Mesendoderm (in vitro differentiated cells): ENCODE data around the gene ARHGDIA.

Experiments
- DNase-seq: peaks from one replicate; pipeline ENCODE4 v3.0.0; 2013
- H2AK5ac ChIP-seq: 2 replicates; pipeline ENCODE4 v1.6.1; 2013; ENCODE audit warnings: low read length, inconsistent platforms
- H2BK120ac ChIP-seq: 2 replicates; pipeline ENCODE4 v1.6.1; 2013; ENCODE audit warnings: low read depth, mild to moderate bottlenecking, low read length, moderate library complexity, mixed read lengths
- H2BK15ac ChIP-seq: replicated peaks from 2 replicates; pipeline ENCODE4 v1.6.1; 2013; ENCODE audit warnings: low read depth, mild to moderate bottlenecking, moderate library complexity
- H2BK5ac ChIP-seq: 2 replicates; pipeline ENCODE4 v1.6.1; 2013; ENCODE audit warnings: low read length, inconsistent platforms
- H3K18ac ChIP-seq: 2 replicates; pipeline ENCODE4 v1.6.1; 2013; ENCODE audit warnings: mild to moderate bottlenecking, low read length, mixed read lengths
- H3K23ac ChIP-seq: one replicate; pipeline ENCODE4 v1.6.1; 2013; ENCODE audit warnings: low read length
- H3K27ac ChIP-seq: 2 replicates; pipeline ENCODE4 v1.5.1; 2013; ENCODE audit warnings: low read depth, mild to moderate bottlenecking, inconsistent platforms, low read length, moderate library complexity
- H3K27me3 ChIP-seq: 2 replicates; pipeline ENCODE4 v1.6.1; 2013; ENCODE audit warnings: low read length, control low read depth, mild to moderate bottlenecking, inconsistent platforms; ENCODE audit not compliant: insufficient read depth, poor library complexity
- H3K36me3 ChIP-seq: 2 replicates; pipeline ENCODE4 v1.6.1; 2013; ENCODE audit warnings: low read length, inconsistent platforms; ENCODE audit not compliant: control insufficient read depth, insufficient read depth
- H3K4ac ChIP-seq: one replicate; pipeline ENCODE4 v1.6.1; 2013; ENCODE audit warnings: low read depth, mild to moderate bottlenecking, low read length, moderate library complexity
- H3K4me1 ChIP-seq: 2 replicates; pipeline ENCODE4 v1.6.1; 2013; ENCODE audit warnings: low read depth, low read length, inconsistent platforms; ENCODE audit not compliant: control insufficient read depth
- H3K4me2 ChIP-seq: 2 replicates; pipeline ENCODE4 v1.6.1; 2013; ENCODE audit warnings: low read length
- H3K4me3 ChIP-seq: 2 replicates; pipeline ENCODE4 v1.5.1; 2013; ENCODE audit warnings: mild to moderate bottlenecking, low read length
- H3K56ac ChIP-seq: one replicate; pipeline ENCODE4 v1.6.1; 2013; ENCODE audit warnings: low read length
- H3K79me1 ChIP-seq: 2 replicates; pipeline ENCODE4 v1.6.1; 2013; ENCODE audit warnings: low read length, inconsistent platforms
- H3K79me2 ChIP-seq: 2 replicates; pipeline ENCODE4 v1.6.1; 2013; ENCODE audit warnings: mild to moderate bottlenecking, low read length; ENCODE audit not compliant: control insufficient read depth, insufficient read depth
- H3K9ac ChIP-seq: 2 replicates; pipeline ENCODE4 v1.6.1; 2013; ENCODE audit warnings: low read length, inconsistent platforms
- H4K5ac ChIP-seq: one replicate; pipeline ENCODE4 v1.6.1; 2013; ENCODE audit warnings: low read length
- H4K8ac ChIP-seq: one replicate; pipeline ENCODE4 v1.6.1; 2013; ENCODE audit warnings: low read depth, mild to moderate bottlenecking, control low read depth, low read length, moderate library complexity
- WGBS: extraction: QIAGEN DNeasy Blood & Tissue Kit; methylation state at CpG from one replicate; pipeline ENCODE4 v1.1.7; 2013; ENCODE audit warnings: low lambda C conversion rate, missing lambda C conversion rate; ENCODE audit not compliant: insufficient coverage; ENCODE audit errors: extremely low coverage; 5-methylcytosine and 5-hydroxymethylcytosine counted together

ARHGDIA gene

GRCh38 chr17:81849457-81849856 is 21.7 kb downstream of the ARHGDIA start:
- DNase-seq: no peak
- no peak overlapping the region for H3K23ac ChIP-seq

GRCh38 chr17:81846743-81847689 is 24.1 kb downstream of the ARHGDIA start:
- H4K5ac ChIP-seq: no peak overlapping the region
- no peak overlapping the region for H4K8ac ChIP-seq
- H3K27me3 ChIP-seq: no peaks in the 10 kb centered on the region
- no peaks in the 10 kb centered on the region for H3K79me2 ChIP-seq
- peaks cover 2% of the 10 kb centered on the region for H3K79me1 ChIP-seq
- no peak overlapping the region for H2BK5ac ChIP-seq
- no CpG with 5 or more reads among the region's 24 CpGs for WGBS
- H3K4me2 ChIP-seq: no peak overlapping the region
- no peak overlapping the region for H3K9ac ChIP-seq
- H3K36me3 ChIP-seq: peaks cover 23% of the 10 kb centered on the region
- no peak for DNase-seq
- no peak overlapping the region for H2BK120ac ChIP-seq
- no peak overlapping the region for H2BK15ac ChIP-seq
- no peak overlapping the region for H3K18ac ChIP-seq
- no peak overlapping the region for H3K4ac ChIP-seq
- no peak overlapping the region for H3K4me3 ChIP-seq
- H3K23ac ChIP-seq: no peak overlapping the region
- no peak overlapping the region for H3K56ac ChIP-seq
- no peaks in the 10 kb centered on the region for H3K4me1 ChIP-seq
- no peak overlapping the region for H2AK5ac ChIP-seq
- no peak overlapping the region for H3K27ac ChIP-seq

More at GRCh38 chr17:81849457-81849856, 21.7 kb downstream of the ARHGDIA start:
- Histone ChIP-seq H3K18ac (no peak overlapping the region), H2AK5ac (no peak overlapping the region), H2BK15ac (no peak overlapping the region), H3K27ac (no peak overlapping the region), H3K27me3 (no peaks in the 10 kb centered on the region), H3K4me2 (no peak overlapping the region), H3K9ac (no peak overlapping the region), H4K8ac (no peak overlapping the region), H3K4me1 (no peaks in the 10 kb centered on the region), H4K5ac (no peak overlapping the region), H3K36me3 (peaks cover 24% of the 10 kb centered on the region), H2BK5ac (no peak overlapping the region), H3K79me2 (no peaks in the 10 kb centered on the region), H3K56ac (no peak overlapping the region), H2BK120ac (no peak overlapping the region), H3K79me1 (peaks cover 6% of the 10 kb centered on the region), H3K4me3 (no peak overlapping the region), H3K4ac (no peak overlapping the region)
- no CpG with 5 or more reads among the region's 12 CpGs for WGBS

GRCh38 chr17:81845881-81846742 is 25.0 kb downstream of the ARHGDIA start:
- DNase-seq: no peak
- Histone ChIP-seq H2BK15ac (no peak overlapping the region), H3K23ac (no peak overlapping the region), H3K9ac (no peak overlapping the region), H4K8ac (no peak overlapping the region), H3K56ac (no peak overlapping the region), H3K79me1 (no peaks in the 10 kb centered on the region), H3K27ac (no peak overlapping the region), H3K27me3 (no peaks in the 10 kb centered on the region), H2AK5ac (no peak overlapping the region), H3K18ac (no peak overlapping the region), H2BK5ac (no peak overlapping the region), H3K36me3 (peaks cover 23% of the 10 kb centered on the region), H4K5ac (no peak overlapping the region), H3K4me1 (no peaks in the 10 kb centered on the region), H3K79me2 (no peaks in the 10 kb centered on the region), H2BK120ac (no peak overlapping the region), H3K4ac (no peak overlapping the region), H3K4me2 (no peak overlapping the region), H3K4me3 (no peak overlapping the region)
- no CpG with 5 or more reads among the region's 38 CpGs for WGBS

DNA sequence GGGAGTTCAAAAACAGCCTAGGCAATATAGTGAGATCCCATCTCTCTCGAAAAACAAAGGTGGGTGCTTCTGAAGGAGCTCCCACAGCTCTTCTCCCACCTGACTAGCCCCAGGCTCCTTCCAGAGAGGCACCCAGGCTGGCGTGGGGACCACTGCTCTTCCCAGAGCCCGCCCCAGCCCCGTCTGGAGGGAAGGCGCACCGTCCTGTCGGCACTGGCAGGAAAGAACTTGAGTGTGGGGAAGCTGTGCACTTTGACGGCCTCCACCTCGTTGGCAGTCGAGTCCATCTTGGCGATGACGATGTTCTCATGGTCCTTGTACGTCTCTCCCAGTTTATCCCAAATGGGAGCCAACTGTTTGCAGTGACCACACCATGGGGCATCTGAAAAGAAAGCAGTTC is 25.8 kb downstream of the ARHGDIA start:
- Histone ChIP-seq H3K27me3 (no peaks in the 10 kb centered on the region), H3K4me2 (no peak overlapping the region), H3K9ac (no peak overlapping the region), H3K18ac (no peak overlapping the region), H2BK15ac (no peak overlapping the region), H4K5ac (no peak overlapping the region), H3K79me1 (no peaks in the 10 kb centered on the region), H2BK5ac (no peak overlapping the region), H3K4ac (no peak overlapping the region), H3K4me3 (no peak overlapping the region), H3K27ac (no peak overlapping the region), H3K56ac (no peak overlapping the region), H3K36me3 (peaks cover 23% of the 10 kb centered on the region), H2AK5ac (no peak overlapping the region), H3K23ac (no peak overlapping the region), H2BK120ac (no peak overlapping the region), H3K4me1 (no peaks in the 10 kb centered on the region), H4K8ac (no peak overlapping the region), H3K79me2 (no peaks in the 10 kb centered on the region)
- WGBS: no CpG with 5 or more reads among the region's 13 CpGs
- DNase-seq: no peak

DNA sequence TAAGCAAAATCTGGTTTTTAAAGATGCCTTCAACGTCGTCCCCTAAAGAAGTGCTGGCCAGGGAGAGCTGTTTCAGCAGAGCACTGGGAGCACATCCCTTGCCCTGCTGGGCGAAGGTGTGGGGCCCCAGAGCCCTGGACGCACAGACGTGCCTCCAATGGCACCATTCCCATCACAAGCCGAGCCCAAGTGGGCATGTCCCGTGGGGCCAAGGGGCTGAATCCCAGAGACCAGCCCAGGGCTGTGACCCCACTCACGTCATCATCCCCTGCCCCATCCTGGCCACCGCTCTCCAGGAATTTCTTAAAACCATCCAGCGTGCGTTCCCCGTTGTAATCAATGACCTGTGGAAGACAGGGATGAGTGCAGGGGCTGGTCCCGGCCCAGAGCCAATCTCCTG is 26.2 kb downstream of the ARHGDIA start:
- H3K79me1 ChIP-seq: no peaks in the 10 kb centered on the region
- H3K4ac ChIP-seq: no peak overlapping the region
- H2BK120ac ChIP-seq: no peak overlapping the region
- H3K79me2 ChIP-seq: no peaks in the 10 kb centered on the region
- no peak overlapping the region for H3K9ac ChIP-seq
- no peaks in the 10 kb centered on the region for H3K4me1 ChIP-seq
- H3K23ac ChIP-seq: no peak overlapping the region
- no peak overlapping the region for H2AK5ac ChIP-seq
- H3K27me3 ChIP-seq: no peaks in the 10 kb centered on the region
- no peak overlapping the region for H3K18ac ChIP-seq
- no peak overlapping the region for H2BK5ac ChIP-seq
- H2BK15ac ChIP-seq: no peak overlapping the region
- WGBS: no CpG with 5 or more reads among the region's 13 CpGs
- H4K8ac ChIP-seq: no peak overlapping the region
- DNase-seq: no peak
- no peak overlapping the region for H4K5ac ChIP-seq
- no peak overlapping the region for H3K27ac ChIP-seq
- no peak overlapping the region for H3K4me2 ChIP-seq
- H3K56ac ChIP-seq: no peak overlapping the region
- peaks cover 23% of the 10 kb centered on the region for H3K36me3 ChIP-seq
- H3K4me3 ChIP-seq: no peak overlapping the region
